GM21390 (cell line): Measurements from ENCODE around the gene FADS1.

Source experiments
- ATAC-seq: cut with Tn5 transposase; IDR thresholded peaks from one replicate; pipeline ENCODE4 v1.9.1; 2021; ENCODE audit not compliant: unreplicated experiment

The FADS1 gene

DNA sequence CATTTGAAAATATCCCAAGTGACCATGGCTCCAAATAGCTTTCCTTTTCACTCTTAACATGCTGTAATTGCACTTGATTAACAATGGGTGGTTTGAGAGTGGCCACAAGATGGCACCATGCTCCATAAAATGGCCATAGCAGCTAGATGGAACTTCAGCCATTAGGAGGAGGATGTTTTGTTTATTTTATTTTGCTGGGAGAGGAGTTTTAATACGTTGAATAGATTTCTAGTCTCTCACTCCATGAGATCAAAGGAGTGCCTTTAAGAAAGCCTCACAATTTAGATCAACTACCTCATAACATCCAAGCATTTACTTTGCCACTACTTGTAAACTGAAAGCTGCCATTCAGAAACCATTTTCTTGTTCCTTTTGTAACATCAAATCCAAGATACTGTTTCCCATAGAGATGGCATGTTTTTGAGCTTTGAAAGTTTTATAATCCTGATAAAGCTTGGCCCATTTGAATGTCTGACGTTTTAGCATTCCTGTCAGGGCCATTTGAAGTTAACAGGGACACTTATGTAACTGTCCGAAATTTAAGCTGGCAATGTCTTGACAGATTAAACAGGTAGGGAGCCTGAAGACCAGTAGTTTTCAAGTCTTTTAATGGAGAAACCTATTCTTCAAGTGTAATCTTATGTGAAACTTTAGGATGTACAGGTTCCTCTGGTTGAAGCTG is 19.4 kb downstream of the FADS1 start:
- ATAC-seq = no peak

GRCh38 chr11:61795876-61796526 is 20.8 kb downstream of the FADS1 start:
- no peak for ATAC-seq

DNA sequence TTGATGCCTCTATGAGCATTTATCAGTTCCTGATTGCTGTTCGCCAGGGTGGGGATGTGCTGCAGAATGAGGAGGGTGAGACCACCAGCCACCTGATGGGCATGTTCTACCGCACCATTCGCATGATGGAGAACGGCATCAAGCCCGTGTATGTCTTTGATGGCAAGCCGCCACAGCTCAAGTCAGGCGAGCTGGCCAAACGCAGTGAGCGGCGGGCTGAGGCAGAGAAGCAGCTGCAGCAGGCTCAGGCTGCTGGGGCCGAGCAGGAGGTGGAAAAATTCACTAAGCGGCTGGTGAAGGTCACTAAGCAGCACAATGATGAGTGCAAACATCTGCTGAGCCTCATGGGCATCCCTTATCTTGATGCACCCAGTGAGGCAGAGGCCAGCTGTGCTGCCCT is 21.3 kb downstream of the FADS1 start:
- no peak for ATAC-seq

GRCh38 chr11:61794579-61794978 is 22.2 kb downstream of the FADS1 start:
- no peak for ATAC-seq

GRCh38 chr11:61793829-61794204 is 23.0 kb downstream of the FADS1 start:
- ATAC-seq = no peak

- peak; percentile 19 for ATAC-seq
Observed at GRCh38 chr11:61793083-61793828, 23.5 kb downstream of the FADS1 start.

DNA sequence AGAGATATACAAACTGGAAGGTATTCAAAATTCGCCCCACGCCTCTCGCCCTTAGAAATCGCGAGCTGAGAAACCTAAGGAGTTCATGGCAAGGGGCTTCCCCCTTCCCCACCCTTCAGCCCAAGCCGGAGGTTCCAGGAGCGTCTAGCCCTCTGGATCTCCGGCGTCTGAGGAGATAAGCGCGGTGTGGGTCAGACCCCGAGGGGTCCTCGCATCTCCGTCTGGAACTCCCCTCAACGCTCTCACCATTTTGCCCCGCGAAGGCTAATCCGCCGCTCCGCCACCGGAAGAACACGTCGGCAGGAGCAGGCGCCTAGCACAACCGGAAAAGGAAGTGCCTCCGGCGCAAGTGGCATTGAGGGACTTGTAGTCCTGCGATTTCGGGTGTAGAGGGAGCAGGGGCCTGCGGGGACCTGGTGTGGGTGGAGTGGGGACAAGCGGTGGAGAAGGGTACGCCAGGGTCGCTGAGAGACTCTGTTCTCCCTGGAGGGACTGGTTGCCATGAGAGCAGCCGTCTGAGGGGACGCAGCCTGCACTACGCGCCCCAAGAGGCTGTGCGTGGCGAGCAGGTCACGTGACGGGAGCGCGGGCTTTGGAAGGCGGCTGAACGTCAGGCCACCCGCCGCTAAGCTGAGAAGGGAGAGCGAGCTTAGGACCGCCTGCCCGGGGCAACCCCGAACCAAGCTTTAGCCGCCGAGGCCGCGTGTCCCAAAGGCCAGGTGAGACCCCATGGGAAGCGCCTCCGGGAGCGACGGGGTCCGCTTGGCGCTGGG is 24.3 kb downstream of the FADS1 start, which contains the start of the genes FEN1 and TMEM258:
Gene FEN1, plus strand, starts transcription at position 602 of the 773 bp plus-strand sequence. CDS start 2,451 bp downstream, outside the sequence.
Gene TMEM258, minus strand, starts transcription at position 290 of the 773 bp plus-strand sequence. Its CDS starts 41 bp downstream, at position 249.
- ATAC-seq = peak; percentile 87

GRCh38 chr11:61791737-61792309 is 25.0 kb downstream of the FADS1 start:
- no peak for ATAC-seq

DNA sequence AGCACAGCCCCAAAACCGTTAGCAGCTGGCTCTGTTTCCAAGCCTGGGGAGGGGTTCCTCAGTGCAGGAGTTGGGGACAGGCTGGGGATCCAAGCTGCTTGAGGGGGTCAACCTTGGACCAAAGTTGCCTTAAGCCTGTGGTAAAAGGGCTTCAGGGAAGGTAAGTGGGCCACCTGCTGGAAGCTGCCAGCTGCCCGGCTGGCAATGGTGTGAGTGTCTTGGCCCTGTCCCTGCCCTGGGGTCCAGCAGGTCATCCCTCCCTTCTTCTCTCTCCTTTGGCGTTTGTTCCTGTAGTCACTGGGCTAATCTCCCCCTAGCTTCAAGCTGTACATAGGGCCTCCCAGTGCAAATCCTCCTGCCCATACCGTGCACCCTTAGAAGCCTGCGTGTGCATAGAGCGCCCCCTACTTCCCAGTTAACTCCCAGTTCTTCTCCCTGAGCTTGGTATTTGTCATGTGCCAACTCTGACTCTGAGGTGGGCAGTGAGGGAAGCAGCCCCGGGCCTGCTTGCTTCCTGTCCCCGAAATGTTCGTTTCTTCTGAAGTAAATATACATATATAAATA is 28.8 kb downstream of the FADS1 start:
- ATAC-seq = no peak

DNA sequence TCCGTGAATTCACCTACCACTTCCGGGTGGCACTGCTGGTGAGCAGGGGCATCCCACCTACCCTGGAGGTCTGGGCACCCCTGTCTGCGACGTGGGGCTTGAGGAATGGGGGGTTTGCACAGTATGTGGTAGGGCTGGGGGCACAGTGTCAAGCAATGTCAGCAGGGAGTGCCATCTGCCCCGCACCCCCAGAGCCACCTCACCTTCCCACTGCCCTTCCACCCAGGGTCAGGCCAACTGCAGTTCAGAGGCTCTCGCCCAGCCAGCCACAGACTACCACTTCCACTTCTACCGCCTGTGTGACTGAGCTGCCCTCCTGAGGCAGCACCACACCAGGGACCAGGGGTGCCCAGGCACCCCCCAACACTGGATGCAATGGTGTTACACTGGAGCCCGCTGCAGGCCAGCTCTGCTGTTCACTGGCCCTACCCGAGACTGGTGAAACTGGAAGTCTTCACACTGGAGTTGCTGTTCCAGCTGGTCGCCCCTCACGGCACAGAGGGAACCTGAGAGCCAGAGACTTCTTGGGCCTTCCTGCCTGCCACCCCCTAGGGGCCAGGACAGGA is 30.9 kb downstream of the FADS1 start:
- ATAC-seq = no peak

- no peak for ATAC-seq
Observed at GRCh38 chr11:61784506-61784805, 32.3 kb downstream of the FADS1 start.

DNA sequence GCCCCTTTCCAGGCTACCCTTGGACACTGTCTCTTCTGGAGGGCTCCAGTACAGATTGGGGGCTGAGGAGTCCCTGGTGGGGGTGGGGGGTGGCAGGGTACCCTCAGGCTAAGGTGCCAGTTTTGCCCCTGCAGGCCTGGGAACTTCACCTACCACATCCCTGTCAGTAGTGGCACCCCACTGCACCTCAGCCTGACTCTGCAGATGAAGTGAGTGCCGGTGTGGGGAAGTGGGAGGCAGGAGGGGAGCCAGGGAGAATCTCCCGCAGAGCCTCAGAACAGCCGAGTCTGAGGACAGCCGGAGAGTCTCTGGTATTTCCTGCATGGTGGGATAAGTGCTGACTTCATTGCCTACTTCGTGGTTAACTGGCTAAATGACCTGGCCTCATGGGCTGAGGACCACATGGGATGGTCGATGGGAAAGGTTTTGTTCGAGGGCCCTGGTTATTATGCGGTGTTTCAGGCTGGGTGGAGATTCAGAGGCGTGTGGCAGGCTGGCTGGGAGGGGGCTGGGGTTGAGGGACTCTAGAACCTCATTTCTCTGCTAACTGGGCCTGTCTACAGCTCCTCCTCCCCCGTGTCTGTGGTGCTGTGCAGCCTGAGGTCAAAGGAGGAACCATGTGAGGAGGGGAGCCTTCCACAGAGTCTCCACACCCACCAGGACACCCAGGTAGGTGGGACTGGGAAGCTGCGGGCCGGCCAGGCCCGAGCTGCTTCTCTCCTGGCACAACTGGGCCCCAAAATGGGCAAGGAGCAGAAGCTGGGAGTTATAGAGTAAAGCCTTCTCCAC is 32.9 kb downstream of the FADS1 start:
- ATAC-seq = no peak

DNA sequence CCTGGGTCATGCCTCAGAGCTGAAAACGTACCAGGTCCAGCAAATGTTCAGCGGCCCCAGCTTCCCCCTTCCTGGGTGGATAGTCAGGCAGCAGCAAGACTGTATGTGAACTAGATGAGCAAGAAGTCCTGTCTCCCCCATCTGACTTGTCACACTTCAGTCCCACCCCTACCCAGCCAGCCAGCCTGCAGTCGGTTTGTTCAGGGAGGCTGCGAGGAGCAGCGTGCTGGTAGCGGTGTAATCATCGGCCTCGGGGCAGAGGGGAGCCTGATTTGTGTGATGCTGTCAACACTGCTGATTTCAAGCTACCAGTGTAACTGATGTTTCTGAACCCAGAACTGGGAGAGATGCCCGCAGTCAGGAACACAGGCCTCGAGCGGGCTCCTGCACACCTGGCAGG is 34.0 kb downstream of the FADS1 start:
- no peak for ATAC-seq

- ATAC-seq = no peak
Observed at GRCh38 chr11:61782299-61782698, 34.5 kb downstream of the FADS1 start.

GRCh38 chr11:61781585-61781984 is 35.2 kb downstream of the FADS1 start:
- ATAC-seq = no peak

DNA sequence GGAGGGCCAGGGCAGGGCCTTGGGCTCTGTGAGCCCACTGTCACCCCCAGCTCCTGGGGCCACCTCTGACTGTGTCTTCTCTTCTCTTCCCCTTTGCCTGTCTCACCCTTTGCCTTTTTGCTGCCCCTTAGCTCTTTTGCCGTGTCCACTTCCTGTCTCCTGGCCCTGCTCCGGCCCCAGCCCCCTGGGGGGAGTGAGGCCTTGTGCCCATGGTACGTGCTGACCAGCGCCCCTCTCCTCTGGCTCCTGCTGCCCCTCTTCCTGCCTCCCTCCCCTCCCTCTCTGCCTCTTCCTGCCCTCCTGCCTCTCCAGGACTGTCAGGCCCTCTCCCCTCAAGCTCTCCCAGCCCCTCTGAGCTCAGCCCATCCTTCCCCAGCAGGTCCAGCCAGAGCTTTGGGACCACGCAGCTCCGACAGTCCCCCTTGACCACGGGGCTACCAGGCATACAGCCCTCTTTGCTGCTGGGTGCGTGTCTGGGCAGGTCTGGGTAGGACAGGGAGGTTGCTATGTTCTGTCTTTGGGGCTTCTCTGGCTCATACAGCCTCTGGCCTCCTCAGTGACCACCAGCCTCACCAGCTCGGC is 36.1 kb downstream of the FADS1 start:
- ATAC-seq = no peak

GRCh38 chr11:61779666-61780525 is 36.9 kb downstream of the FADS1 start:
- ATAC-seq = no peak
